Measurements from ENCODE around the gene LIG1.

Gene LIG1

DNA sequence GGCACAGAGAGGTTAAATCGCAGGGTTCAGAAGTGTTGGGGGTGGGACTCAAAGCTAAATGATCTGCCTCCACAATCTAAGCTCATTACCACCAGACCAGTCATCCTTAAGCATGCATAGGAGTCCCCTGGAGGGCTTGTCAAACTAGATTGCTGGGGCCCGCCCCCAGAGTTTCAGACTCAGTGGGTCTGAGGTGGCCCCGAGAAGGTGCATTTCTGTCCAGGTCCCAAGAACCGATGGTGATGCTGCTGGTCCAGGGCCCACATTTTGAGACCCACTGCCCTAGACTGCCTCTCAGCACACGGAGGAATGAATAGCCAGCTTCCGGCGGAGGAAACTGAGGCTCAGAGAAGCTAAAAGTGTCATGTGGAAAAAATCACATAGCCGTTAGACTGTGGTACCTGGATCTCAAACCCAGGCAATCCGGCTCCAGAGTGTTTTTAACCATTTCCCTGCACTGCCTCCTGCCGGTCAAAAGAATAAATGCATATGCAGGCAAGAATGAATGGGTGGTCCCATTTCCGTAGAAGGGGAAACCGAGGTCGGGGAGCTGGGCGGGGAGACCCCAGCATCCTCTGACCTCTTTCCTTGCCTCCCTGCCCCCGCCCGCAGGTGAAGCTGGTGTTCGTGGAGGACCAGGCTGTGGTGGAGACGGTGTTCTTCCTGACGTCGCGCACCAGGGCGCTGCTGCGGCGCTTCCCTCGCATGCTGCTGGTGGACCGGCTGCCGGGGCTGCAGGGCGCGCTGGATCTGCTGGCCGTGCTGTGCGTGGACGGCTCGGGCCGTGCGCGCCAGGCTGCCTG lies 24.1 kb upstream of the LIG1 start:
- H3K9me3 ChIP-seq (ENCODE audit: control insufficient read depth, insufficient read depth, low read depth, low read length), result no peaks in the 10 kb centered on the region
- ChIA-PET CTCF (interaction anchor here (0.6 to 1.1 kb wide), 2 partner anchors 64 to 233 kb away, joined by 3 to 6 read pairs; no protein-coding TSS in a partner anchor), POLR2A (interaction anchor here (1.6 kb wide), 1 partner anchor 9 kb away, joined by 7 read pairs; no protein-coding TSS in a partner anchor)
- no peak overlapping the region for H3K4me3 ChIP-seq (ENCODE audit: low read depth, low read length)
- 0 out of 2 replicates have a peak, but pooled peaks cover 2% of the 10 kb centered on the region for H3K4me1 ChIP-seq (ENCODE audit: control insufficient read depth, insufficient read depth, low read length)
- no peak for TF ChIP-seq ZNF23 (tag by site-specific recombination; IDR thresholded peaks at IDR 0.05; ENCODE audit: borderline replicate concordance)
- TF ChIP-seq ZNF571 (tag by site-specific recombination; IDR thresholded peaks at IDR 0.05), result no peak
- no peak for TF ChIP-seq ZNF48 (tag by site-specific recombination; IDR thresholded peaks at IDR 0.05)
- TF ChIP-seq, protein P1, sequence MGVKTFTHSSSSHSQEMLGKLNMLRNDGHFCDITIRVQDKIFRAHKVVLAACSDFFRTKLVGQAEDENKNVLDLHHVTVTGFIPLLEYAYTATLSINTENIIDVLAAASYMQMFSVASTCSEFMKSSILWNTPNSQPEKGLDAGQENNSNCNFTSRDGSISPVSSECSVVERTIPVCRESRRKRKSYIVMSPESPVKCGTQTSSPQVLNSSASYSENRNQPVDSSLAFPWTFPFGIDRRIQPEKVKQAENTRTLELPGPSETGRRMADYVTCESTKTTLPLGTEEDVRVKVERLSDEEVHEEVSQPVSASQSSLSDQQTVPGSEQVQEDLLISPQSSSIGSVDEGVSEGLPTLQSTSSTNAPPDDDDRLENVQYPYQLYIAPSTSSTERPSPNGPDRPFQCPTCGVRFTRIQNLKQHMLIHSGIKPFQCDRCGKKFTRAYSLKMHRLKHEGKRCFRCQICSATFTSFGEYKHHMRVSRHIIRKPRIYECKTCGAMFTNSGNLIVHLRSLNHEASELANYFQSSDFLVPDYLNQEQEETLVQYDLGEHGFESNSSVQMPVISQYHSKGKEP (tag by site-specific recombination; IDR thresholded peaks at IDR 0.05), result no peak
- TF ChIP-seq KLF7 (tag by site-specific recombination; IDR thresholded peaks at IDR 0.05; ENCODE audit: borderline replicate concordance), result no peak
- TF ChIP-seq ZNF248 (tag by site-specific recombination; IDR thresholded peaks at IDR 0.05), result no peak
- TF ChIP-seq ZSCAN23 (tag by site-specific recombination; IDR thresholded peaks at IDR 0.05), result no peak
- H3K36me3 ChIP-seq (ENCODE audit: control insufficient read depth in 2 of 2, insufficient read depth in 1 of 2, low read length in 2 of 2), result peaks cover 9 to 12% of the 10 kb centered on the region in 2 experiments; a peak in 2 of 3 replicates
- no peak overlapping the region for H3K27ac ChIP-seq (ENCODE audit: extremely low read depth, low read depth, low read length)

DNA sequence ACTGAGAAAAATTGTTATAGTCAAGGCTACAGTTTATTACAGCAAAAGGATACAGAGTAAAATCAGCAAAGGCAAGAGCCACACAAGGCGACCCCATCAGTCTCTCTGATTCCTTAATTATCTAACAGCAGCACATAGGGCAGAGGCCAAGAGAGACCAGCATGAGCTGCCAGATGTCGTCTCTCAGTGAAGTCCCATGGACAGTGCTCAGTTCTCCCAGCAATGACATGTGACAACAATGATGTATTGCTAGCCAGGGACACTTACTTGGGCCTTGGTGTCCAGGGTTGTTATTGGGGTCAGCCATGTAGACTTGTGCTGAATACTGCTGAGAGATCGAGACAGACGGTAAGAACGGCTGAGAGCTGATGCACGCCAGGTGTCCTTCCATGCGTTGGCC lies 22.6 kb upstream of the LIG1 start:
- POLR2A ChIA-PET, result interaction anchor here (0.6 kb wide), 1 partner anchor 11 kb away, joined by 3 read pairs; no protein-coding TSS in a partner anchor

More for the DNA sequence above, 22.6 kb upstream of the LIG1 start:
- Histone ChIP-seq H3K9me3 (ENCODE audit: control insufficient read depth, insufficient read depth, low read depth, low read length) (no peaks in the 10 kb centered on the region), H3K4me1 (ENCODE audit: control insufficient read depth, insufficient read depth, low read length) (0 out of 2 replicates have a peak, but pooled peaks cover 2% of the 10 kb centered on the region), H3K4me3 (ENCODE audit: low read depth, low read length) (no peak overlapping the region), H3K27ac (ENCODE audit: extremely low read depth, low read depth, low read length) (no peak overlapping the region), H3K36me3 (ENCODE audit: control insufficient read depth in 2 of 2, insufficient read depth in 1 of 2, low read length in 2 of 2) (peaks cover 22 to 24% of the 10 kb centered on the region in 2 experiments; a peak in 2 of 3 replicates)
- TF ChIP-seq, protein P2, sequence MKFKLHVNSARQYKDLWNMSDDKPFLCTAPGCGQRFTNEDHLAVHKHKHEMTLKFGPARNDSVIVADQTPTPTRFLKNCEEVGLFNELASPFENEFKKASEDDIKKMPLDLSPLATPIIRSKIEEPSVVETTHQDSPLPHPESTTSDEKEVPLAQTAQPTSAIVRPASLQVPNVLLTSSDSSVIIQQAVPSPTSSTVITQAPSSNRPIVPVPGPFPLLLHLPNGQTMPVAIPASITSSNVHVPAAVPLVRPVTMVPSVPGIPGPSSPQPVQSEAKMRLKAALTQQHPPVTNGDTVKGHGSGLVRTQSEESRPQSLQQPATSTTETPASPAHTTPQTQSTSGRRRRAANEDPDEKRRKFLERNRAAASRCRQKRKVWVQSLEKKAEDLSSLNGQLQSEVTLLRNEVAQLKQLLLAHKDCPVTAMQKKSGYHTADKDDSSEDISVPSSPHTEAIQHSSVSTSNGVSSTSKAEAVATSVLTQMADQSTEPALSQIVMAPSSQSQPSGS (tag by site-specific recombination; IDR thresholded peaks at IDR 0.05; ENCODE audit: low read depth), result no peak
- TF ChIP-seq, protein P3, sequence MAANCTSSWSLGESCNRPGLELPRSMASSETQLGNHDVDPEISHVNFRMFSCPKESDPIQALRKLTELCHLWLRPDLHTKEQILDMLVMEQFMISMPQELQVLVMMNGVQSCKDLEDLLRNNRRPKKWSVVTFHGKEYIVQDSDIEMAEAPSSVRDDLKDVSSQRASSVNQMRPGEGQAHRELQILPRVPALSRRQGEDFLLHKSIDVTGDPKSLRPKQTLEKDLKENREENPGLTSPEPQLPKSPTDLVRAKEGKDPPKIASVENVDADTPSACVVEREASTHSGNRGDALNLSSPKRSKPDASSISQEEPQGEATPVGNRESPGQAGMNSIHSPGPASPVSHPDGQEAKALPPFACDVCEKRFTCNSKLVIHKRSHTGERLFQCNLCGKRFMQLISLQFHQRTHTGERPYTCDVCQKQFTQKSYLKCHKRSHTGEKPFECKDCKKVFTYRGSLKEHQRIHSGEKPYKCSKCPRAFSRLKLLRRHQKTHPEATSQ (tag by site-specific recombination; IDR thresholded peaks at IDR 0.05), result no peak
- no peak for TF ChIP-seq ZNF768 (tag by site-specific recombination; IDR thresholded peaks at IDR 0.05)
- TF ChIP-seq ZNF302 (tag by site-specific recombination; IDR thresholded peaks at IDR 0.05; ENCODE audit: low read depth), result no peak
- no peak for TF ChIP-seq ZBTB11 (tag by site-specific recombination; conservative IDR thresholded peaks at IDR 0.05; ENCODE audit: low read depth)
- no peak for TF ChIP-seq ZNF114 (tag by site-specific recombination; IDR thresholded peaks at IDR 0.05)
- no peak for TF ChIP-seq ZNF747 (tag by site-specific recombination; IDR thresholded peaks at IDR 0.05)
- no peak for TF ChIP-seq OSR2 (tag by site-specific recombination; IDR thresholded peaks at IDR 0.05)
- no peak for TF ChIP-seq GLI2 (tag by site-specific recombination; IDR thresholded peaks at IDR 0.05; ENCODE audit: borderline replicate concordance, low read depth)
- TF ChIP-seq ZNF513 (tag by site-specific recombination; IDR thresholded peaks at IDR 0.05), result no peak
- TF ChIP-seq SP2 (tag by site-specific recombination; IDR thresholded peaks at IDR 0.05), result no peak
- TF ChIP-seq ZNF354C (tag by site-specific recombination; IDR thresholded peaks at IDR 0.05; ENCODE audit: borderline replicate concordance, low read depth), result no peak
- no peak for TF ChIP-seq ZFP3 (tag by site-specific recombination; IDR thresholded peaks at IDR 0.05; ENCODE audit: low read depth)
- no peak for TF ChIP-seq ZNF521 (tag by site-specific recombination; IDR thresholded peaks at IDR 0.05)
- CTCF ChIA-PET, result no interaction called here
